K562 treated with DMSO at 1 percent for 24 hours (cell line): ENCODE measurements around the gene SMC2. TPM values are rescaled to one million over a fixed set of nuclear protein-coding genes. Genes with fewer than 3 reads are reported as not detected.

Experiments used
- total RNA-seq: library from RNA; unstranded; fragments of 300-600 nt; gene quantifications from 2 replicates; pipeline ENCODE4 v1.2.3, GENCODE V29; 2022; ENCODE audit warnings: low read depth; ENCODE audit not compliant: insufficient read depth

Gene SMC2
- 14.7 and 17.7 TPM in 2 replicates for total RNA-seq

GRCh38 chr9:104093647-104094533 is at the start of gene SMC2:
TSS of gene SMC2 (plus strand) at chr9:104094309. CDS start at chr9:104095385, 1,076 bp downstream.

